ENCODE data around the gene DMD.

DMD gene

GRCh38 chrX:31921236-31921635 is 1290.1 kb downstream of the DMD start:
- no peak overlapping the region for H3K4me3 ChIP-seq (ENCODE audit: low read depth, low read length)
- no peak for DNase-seq (ENCODE audit: low read depth)
- TF ChIP-seq CTCF (IDR thresholded peaks at IDR 0.05; ENCODE audit: low read depth, low read length, missing control alignments), result no peak

- no peak for TF ChIP-seq CTCF (IDR thresholded peaks at IDR 0.05; ENCODE audit: low read depth, low read length, missing control alignments)
- H3K4me3 ChIP-seq (ENCODE audit: low read depth, low read length), result no peak overlapping the region
- no peak for DNase-seq (ENCODE audit: low read depth)
These were observed 1301.3 kb downstream of the DMD start for GRCh38 chrX:31909850-31910572.

- DNase-seq (ENCODE audit: low read depth), result no peak
- TF ChIP-seq CTCF (IDR thresholded peaks at IDR 0.05; ENCODE audit: low read depth, low read length, missing control alignments), result no peak
- no peak overlapping the region for H3K4me3 ChIP-seq (ENCODE audit: low read depth, low read length)
These were observed 1317.2 kb downstream of the DMD start for GRCh38 chrX:31894152-31894551.

GRCh38 chrX:31893525-31893924 is 1317.8 kb downstream of the DMD start:
- DNase-seq (ENCODE audit: low read depth), result no peak
- TF ChIP-seq CTCF (IDR thresholded peaks at IDR 0.05; ENCODE audit: low read depth, low read length, missing control alignments), result no peak
- no peak overlapping the region for H3K4me3 ChIP-seq (ENCODE audit: low read depth, low read length)

GRCh38 chrX:31889088-31889487 is 1322.3 kb downstream of the DMD start:
- H3K4me3 ChIP-seq (ENCODE audit: low read depth, low read length), result no peak overlapping the region
- no peak for TF ChIP-seq CTCF (IDR thresholded peaks at IDR 0.05; ENCODE audit: low read depth, low read length, missing control alignments)
- DNase-seq (ENCODE audit: low read depth), result no peak

GRCh38 chrX:31884535-31884934 is 1326.8 kb downstream of the DMD start:
- no peak for DNase-seq (ENCODE audit: low read depth)
- no peak for TF ChIP-seq CTCF (IDR thresholded peaks at IDR 0.05; ENCODE audit: low read depth, low read length, missing control alignments)
- no peak overlapping the region for H3K4me3 ChIP-seq (ENCODE audit: low read depth, low read length)

GRCh38 chrX:31872007-31872406 is 1339.3 kb downstream of the DMD start:
- no peak for TF ChIP-seq CTCF (IDR thresholded peaks at IDR 0.05; ENCODE audit: low read depth, low read length, missing control alignments)
- no peak for DNase-seq (ENCODE audit: low read depth)
- no peak overlapping the region for H3K4me3 ChIP-seq (ENCODE audit: low read depth, low read length)

Measured in GM12864 (cell line).